GM12878 (cell line): ENCODE data around the gene CAB39L. TPM values are rescaled to one million over a fixed set of nuclear protein-coding genes. Genes with fewer than 3 reads are reported as not detected.

Source experiments
- ATF7 ChIP-seq: fragments of 450-650 bp; IDR thresholded peaks from 2 replicates; pipeline ENCODE4 v1.6.1; 2016; ENCODE audit warnings: low read depth, mild to moderate bottlenecking
- BCL11A ChIP-seq: IDR thresholded peaks from 2 replicates; pipeline ENCODE4 v1.6.1; 2011; ENCODE audit warnings: low read depth, low read length
- CBFB ChIP-seq: IDR thresholded peaks from 2 replicates; pipeline ENCODE4 v1.6.1; 2016; ENCODE audit warnings: antibody characterized with exemption, low read depth
- CREB1 ChIP-seq: IDR thresholded peaks from 2 replicates; pipeline ENCODE4 v1.6.1; 2012; ENCODE audit warnings: low read depth, mild to moderate bottlenecking, inconsistent platforms
- EP300 ChIP-seq, 2 experiments: fragments of 150-350 bp in 1 of 2; IDR thresholded peaks; 2 replicates each; pipeline ENCODE4 v1.6.1; 2011 to 2012; ENCODE audit warnings: low read depth in 2 of 2, low read length in 2 of 2, borderline replicate concordance in 1 of 2, improper control_type of control experiment in 1 of 2, inconsistent platforms in 1 of 2; ENCODE audit not compliant: control insufficient read depth in 1 of 2
- ESRRA ChIP-seq: IDR thresholded peaks from 2 replicates; pipeline ENCODE4 v1.6.1; 2012; ENCODE audit warnings: mild to moderate bottlenecking, low read length, improper control_type of control experiment
- FOXM1 ChIP-seq: IDR thresholded peaks from 2 replicates; pipeline ENCODE4 v1.6.1; 2012; ENCODE audit warnings: low read depth, mild to moderate bottlenecking, inconsistent platforms, low read length, moderate library complexity
- IRF4 ChIP-seq: IDR thresholded peaks from 2 replicates; pipeline ENCODE4 v1.6.1; 2011; ENCODE audit warnings: low read depth, low read length
- JUNB ChIP-seq: IDR thresholded peaks from 2 replicates; pipeline ENCODE4 v1.6.1; 2016; ENCODE audit warnings: antibody characterized with exemption, mild to moderate bottlenecking
- JUND ChIP-seq: IDR thresholded peaks from 2 replicates; pipeline ENCODE4 v1.6.1; 2012; ENCODE audit warnings: low read depth, mild to moderate bottlenecking, low read length, improper control_type of control experiment, moderate library complexity
- KAT2A ChIP-seq: conservative IDR thresholded peaks from 2 replicates; pipeline ENCODE4 v1.6.1; 2011; ENCODE audit warnings: low read depth, low read length; ENCODE audit not compliant: control insufficient read depth
- RUNX3 ChIP-seq: IDR thresholded peaks from 2 replicates; pipeline ENCODE4 v1.6.1; 2012; ENCODE audit warnings: low read length, inconsistent platforms
- SRF ChIP-seq, 2 experiments: IDR thresholded peaks; 2 replicates each; pipeline ENCODE4 v1.6.1; 2011; ENCODE audit warnings: low read depth in 2 of 2, low read length in 2 of 2, mild to moderate bottlenecking in 1 of 2, moderate library complexity in 1 of 2
- STAT1 ChIP-seq: fragments of 450-650 bp; conservative IDR thresholded peaks from 2 replicates; pipeline ENCODE4 v1.6.1; 2014; ENCODE audit warnings: antibody characterized with exemption, mild to moderate bottlenecking
- SUZ12 ChIP-seq: fragments of 200-600 bp; sonication (generic); IDR thresholded peaks from one replicate; pipeline ENCODE4 v1.6.1; 2018; ENCODE audit warnings: antibody characterized with exemption, mild to moderate bottlenecking; ENCODE audit not compliant: unreplicated experiment
- TBL1XR1 ChIP-seq: IDR thresholded peaks from 2 replicates; pipeline ENCODE4 v1.6.1; 2012; ENCODE audit warnings: low read depth, low read length, improper control_type of control experiment
- ZBED1 ChIP-seq: IDR thresholded peaks from 2 replicates; pipeline ENCODE4 v1.6.1; 2016; ENCODE audit warnings: borderline replicate concordance
- ZNF217 ChIP-seq: fragments of 450-650 bp; IDR thresholded peaks from 2 replicates; pipeline ENCODE4 v1.6.1; 2017; ENCODE audit warnings: antibody characterized with exemption, mild to moderate bottlenecking
- ZNF384 ChIP-seq: IDR thresholded peaks from 2 replicates; pipeline ENCODE4 v1.6.1; 2012; ENCODE audit warnings: low read depth, mild to moderate bottlenecking, low read length, improper control_type of control experiment, borderline replicate concordance
- polyA plus RNA-seq, 11 experiments: library from polyadenylated mRNA; depleted of rRNA in 4 of 11; unstranded in 6 of 11; stranded (reverse) in 5 of 11; fragments of >200 nt; fragmentation: Nextera tagmentation in 4 of 11; fragmentation: Illumina TruSeq in 1 of 11; extraction: Ambion mirVana in 4 of 11; extraction: Trizol in 1 of 11; gene quantifications; 1 replicate in 1 of 11; 2 replicates in 10 of 11; pipeline versions ENCODE4 v1.2.1 to v1.2.3, GENCODE V29; 2011 to 2016; ENCODE audit warnings: inconsistent platforms in 2 of 11, missing spikeins in 2 of 11, low read depth in 1 of 11
- total RNA-seq, 4 experiments: library from RNA; depleted of rRNA in 3 of 4; stranded (reverse); fragments of >200 nt in 3 of 4; fragmentation: Illumina TruSeq in 1 of 4; extraction: Trizol in 1 of 4; gene quantifications; 2 replicates each; pipeline versions ENCODE4 v1.2.1 to v1.2.3, GENCODE V29; 2013 to 2021
- TF ChIP-seq, protein P1 (sequence below), 3 experiments: IDR thresholded peaks in 2 of 3; conservative IDR thresholded peaks in 1 of 3; 2 replicates each; pipeline ENCODE4 v1.5.1; 2011; ENCODE audit warnings: low read depth in 3 of 3, low read length in 3 of 3, mild to moderate bottlenecking in 3 of 3, control low read depth in 2 of 3, moderate library complexity in 2 of 3, inconsistent platforms in 1 of 3, mixed read lengths in 1 of 3; ENCODE audit not compliant: control insufficient read depth in 2 of 3, insufficient read depth in 1 of 3; ENCODE audit errors: extremely low read depth in 1 of 3
- TF ChIP-seq, protein P2 (sequence below): fragments of 450-650 bp; IDR thresholded peaks from 2 replicates; pipeline ENCODE4 v1.6.1; 2018; ENCODE audit warnings: borderline replicate concordance, mild to moderate bottlenecking; ENCODE audit not compliant: partially characterized antibody
- TF ChIP-seq, protein P3 (sequence below): fragments of 450-650 bp; IDR thresholded peaks from 2 replicates; pipeline ENCODE4 v1.6.1; 2016; ENCODE audit warnings: mild to moderate bottlenecking
- TF ChIP-seq, protein P4 (sequence below): fragments of 450-650 bp; IDR thresholded peaks from 2 replicates; pipeline ENCODE4 v1.6.1; 2017; ENCODE audit warnings: mild to moderate bottlenecking, low read depth, inconsistent platforms; ENCODE audit not compliant: poor library complexity, severe bottlenecking

CAB39L gene
- total and polyA plus RNA-seq, 10 of the 15 experiments (the other 5 are each of a cell fraction or from before 2014, with no cell fraction given): 0.88 to 3.0 (median 1.7) TPM

DNA sequence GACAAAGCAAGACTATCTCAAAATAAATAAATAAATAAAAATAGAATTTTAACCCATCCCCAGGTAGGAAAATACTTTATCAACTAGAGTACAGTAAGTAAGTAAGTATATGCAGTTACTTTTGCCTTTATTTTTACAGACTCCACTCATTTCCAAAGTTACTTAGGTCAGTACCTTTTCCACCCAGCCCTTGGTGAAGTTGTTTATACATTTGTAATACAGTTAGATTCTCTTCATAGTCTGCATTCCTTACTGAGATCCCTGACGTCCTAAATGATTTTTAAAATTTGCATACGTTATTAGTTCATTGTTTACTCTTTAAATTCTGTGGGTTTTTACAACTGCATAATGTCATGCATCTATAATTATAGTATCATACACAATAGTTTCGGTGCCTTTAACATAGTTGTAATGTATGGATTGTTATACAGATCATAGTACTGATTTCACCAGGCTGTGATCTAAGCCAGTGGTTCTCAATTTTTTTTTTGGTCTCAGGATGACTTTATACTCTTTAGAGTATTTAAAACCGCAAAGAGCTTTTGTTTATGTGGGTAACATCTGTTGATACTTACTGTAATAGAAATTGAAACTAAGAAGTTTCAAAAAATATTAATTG lies 10.6 kb upstream of the CAB39L start (continued):
- no peak for TF ChIP-seq ESRRA
- peak; percentile 94 for TF ChIP-seq JUNB
- TF ChIP-seq ZBED1: peak; percentile 68; the same call in 1 of the 2 replicates
- peak; percentile 78 to 85 for TF ChIP-seq EP300 (IDR thresholded peaks at IDR 0.05; ENCODE audit: borderline replicate concordance in 1 of 2, control insufficient read depth in 1 of 2, low read depth in 2 of 2, low read length in 2 of 2)
- TF ChIP-seq JUND: peak; percentile 15; the same call in 1 of the 2 replicates
- peak; percentile 89 for TF ChIP-seq FOXM1
- peak; percentile 97 for TF ChIP-seq ATF7
- peak; percentile 98 for TF ChIP-seq RUNX3
- peak; percentile 82 for TF ChIP-seq CBFB
- peak; percentile 78 for TF ChIP-seq CREB1
- TF ChIP-seq, protein P1, sequence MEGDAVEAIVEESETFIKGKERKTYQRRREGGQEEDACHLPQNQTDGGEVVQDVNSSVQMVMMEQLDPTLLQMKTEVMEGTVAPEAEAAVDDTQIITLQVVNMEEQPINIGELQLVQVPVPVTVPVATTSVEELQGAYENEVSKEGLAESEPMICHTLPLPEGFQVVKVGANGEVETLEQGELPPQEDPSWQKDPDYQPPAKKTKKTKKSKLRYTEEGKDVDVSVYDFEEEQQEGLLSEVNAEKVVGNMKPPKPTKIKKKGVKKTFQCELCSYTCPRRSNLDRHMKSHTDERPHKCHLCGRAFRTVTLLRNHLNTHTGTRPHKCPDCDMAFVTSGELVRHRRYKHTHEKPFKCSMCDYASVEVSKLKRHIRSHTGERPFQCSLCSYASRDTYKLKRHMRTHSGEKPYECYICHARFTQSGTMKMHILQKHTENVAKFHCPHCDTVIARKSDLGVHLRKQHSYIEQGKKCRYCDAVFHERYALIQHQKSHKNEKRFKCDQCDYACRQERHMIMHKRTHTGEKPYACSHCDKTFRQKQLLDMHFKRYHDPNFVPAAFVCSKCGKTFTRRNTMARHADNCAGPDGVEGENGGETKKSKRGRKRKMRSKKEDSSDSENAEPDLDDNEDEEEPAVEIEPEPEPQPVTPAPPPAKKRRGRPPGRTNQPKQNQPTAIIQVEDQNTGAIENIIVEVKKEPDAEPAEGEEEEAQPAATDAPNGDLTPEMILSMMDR (IDR thresholded peaks at IDR 0.05 in 2 of 3, conservative IDR thresholded peaks at IDR 0.05 in 1 of 3; ENCODE audit: control insufficient read depth in 2 of 3, extremely low read depth in 1 of 3, insufficient read depth in 1 of 3, low read depth in 3 of 3, low read length in 3 of 3): no peak
- TF ChIP-seq SUZ12: no peak
- TF ChIP-seq, protein P2, sequence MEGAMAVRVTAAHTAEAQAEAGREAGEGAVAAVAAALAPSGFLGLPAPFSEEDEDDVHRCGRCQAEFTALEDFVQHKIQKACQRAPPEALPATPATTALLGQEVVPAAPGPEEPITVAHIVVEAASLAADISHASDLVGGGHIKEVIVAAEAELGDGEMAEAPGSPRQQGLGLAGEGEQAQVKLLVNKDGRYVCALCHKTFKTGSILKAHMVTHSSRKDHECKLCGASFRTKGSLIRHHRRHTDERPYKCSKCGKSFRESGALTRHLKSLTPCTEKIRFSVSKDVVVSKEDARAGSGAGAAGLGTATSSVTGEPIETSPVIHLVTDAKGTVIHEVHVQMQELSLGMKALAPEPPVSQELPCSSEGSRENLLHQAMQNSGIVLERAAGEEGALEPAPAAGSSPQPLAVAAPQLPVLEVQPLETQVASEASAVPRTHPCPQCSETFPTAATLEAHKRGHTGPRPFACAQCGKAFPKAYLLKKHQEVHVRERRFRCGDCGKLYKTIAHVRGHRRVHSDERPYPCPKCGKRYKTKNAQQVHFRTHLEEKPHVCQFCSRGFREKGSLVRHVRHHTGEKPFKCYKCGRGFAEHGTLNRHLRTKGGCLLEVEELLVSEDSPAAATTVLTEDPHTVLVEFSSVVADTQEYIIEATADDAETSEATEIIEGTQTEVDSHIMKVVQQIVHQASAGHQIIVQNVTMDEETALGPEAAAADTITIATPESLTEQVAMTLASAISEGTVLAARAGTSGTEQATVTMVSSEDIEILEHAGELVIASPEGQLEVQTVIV: no peak
- TF ChIP-seq SRF (IDR thresholded peaks at IDR 0.05; ENCODE audit: low read depth in 2 of 2, low read length in 2 of 2): no peak
- peak; percentile 56; the same call in 1 of the 2 replicates for TF ChIP-seq BCL11A
- TF ChIP-seq, protein P3, sequence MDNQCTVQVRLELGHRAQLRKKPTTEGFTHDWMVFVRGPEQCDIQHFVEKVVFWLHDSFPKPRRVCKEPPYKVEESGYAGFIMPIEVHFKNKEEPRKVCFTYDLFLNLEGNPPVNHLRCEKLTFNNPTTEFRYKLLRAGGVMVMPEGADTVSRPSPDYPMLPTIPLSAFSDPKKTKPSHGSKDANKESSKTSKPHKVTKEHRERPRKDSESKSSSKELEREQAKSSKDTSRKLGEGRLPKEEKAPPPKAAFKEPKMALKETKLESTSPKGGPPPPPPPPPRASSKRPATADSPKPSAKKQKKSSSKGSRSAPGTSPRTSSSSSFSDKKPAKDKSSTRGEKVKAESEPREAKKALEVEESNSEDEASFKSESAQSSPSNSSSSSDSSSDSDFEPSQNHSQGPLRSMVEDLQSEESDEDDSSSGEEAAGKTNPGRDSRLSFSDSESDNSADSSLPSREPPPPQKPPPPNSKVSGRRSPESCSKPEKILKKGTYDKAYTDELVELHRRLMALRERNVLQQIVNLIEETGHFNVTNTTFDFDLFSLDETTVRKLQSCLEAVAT: 0 out of 2 replicates have a peak, but pooled peaks have one; percentile 56
- TF ChIP-seq ZNF217: peak; percentile 96
- TF ChIP-seq STAT1: no peak
- peak; percentile 36; the same call in 1 of the 2 replicates for TF ChIP-seq TBL1XR1
- TF ChIP-seq IRF4: 0 out of 2 replicates have a peak, but pooled peaks have one; percentile 56
- TF ChIP-seq KAT2A: no peak
- TF ChIP-seq, protein P4, sequence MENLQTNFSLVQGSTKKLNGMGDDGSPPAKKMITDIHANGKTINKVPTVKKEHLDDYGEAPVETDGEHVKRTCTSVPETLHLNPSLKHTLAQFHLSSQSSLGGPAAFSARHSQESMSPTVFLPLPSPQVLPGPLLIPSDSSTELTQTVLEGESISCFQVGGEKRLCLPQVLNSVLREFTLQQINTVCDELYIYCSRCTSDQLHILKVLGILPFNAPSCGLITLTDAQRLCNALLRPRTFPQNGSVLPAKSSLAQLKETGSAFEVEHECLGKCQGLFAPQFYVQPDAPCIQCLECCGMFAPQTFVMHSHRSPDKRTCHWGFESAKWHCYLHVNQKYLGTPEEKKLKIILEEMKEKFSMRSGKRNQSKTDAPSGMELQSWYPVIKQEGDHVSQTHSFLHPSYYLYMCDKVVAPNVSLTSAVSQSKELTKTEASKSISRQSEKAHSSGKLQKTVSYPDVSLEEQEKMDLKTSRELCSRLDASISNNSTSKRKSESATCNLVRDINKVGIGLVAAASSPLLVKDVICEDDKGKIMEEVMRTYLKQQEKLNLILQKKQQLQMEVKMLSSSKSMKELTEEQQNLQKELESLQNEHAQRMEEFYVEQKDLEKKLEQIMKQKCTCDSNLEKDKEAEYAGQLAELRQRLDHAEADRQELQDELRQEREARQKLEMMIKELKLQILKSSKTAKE: peak; percentile 50
- TF ChIP-seq ZNF384: peak; percentile 92
